Mononuclear cell (primary cell): ENCODE results near the gene ZNF646. TPM values are rescaled to one million over a fixed set of nuclear protein-coding genes. Genes with fewer than 3 reads are reported as not detected.

Source experiments
- H3K27me3 ChIP-seq: 2 replicates; pipeline ENCODE4 v1.6.0; 2011; ENCODE audit warnings: low read length, control low read depth; ENCODE audit not compliant: insufficient read depth
- H3K4me1 ChIP-seq: 2 replicates; pipeline ENCODE4 v1.5.1; 2011; ENCODE audit warnings: mild to moderate bottlenecking, low read length, control low read depth; ENCODE audit not compliant: insufficient read depth
- H3K4me3 ChIP-seq: 2 replicates; pipeline ENCODE4 v1.5.1; 2011; ENCODE audit warnings: mild to moderate bottlenecking, low read length, moderate library complexity
- H3K9me3 ChIP-seq: 2 replicates; pipeline ENCODE4 v1.5.1; 2011; ENCODE audit warnings: low read depth, mild to moderate bottlenecking, control low read depth, low read length
- total RNA-seq: library from RNA; depleted of rRNA; stranded (reverse); fragments of >200 nt; gene quantifications from one replicate; pipeline ENCODE4 v1.2.3, GENCODE V29; 2012

The ZNF646 gene
- total RNA-seq, 1 donor: 9.6 TPM

- Histone ChIP-seq H3K4me3 (no peak overlapping the region), H3K27me3 (no peaks in the 10 kb centered on the region), H3K9me3 (no peaks in the 10 kb centered on the region), H3K4me1 (peaks cover 25% of the 10 kb centered on the region)
Observed at GRCh38 chr16:31077592-31078396, 3.6 kb downstream of the ZNF646 start.

GRCh38 chr16:31078597-31079341, 4.5 kb downstream of the ZNF646 start:
- Histone ChIP-seq H3K4me1 (peaks cover 24% of the 10 kb centered on the region), H3K9me3 (no peaks in the 10 kb centered on the region), H3K4me3 (no peak overlapping the region), H3K27me3 (no peaks in the 10 kb centered on the region)

GRCh38 chr16:31079342-31079944, 5.2 kb downstream of the ZNF646 start:
- no peak overlapping the region for H3K4me3 ChIP-seq
- no peaks in the 10 kb centered on the region for H3K27me3 ChIP-seq
- no peaks in the 10 kb centered on the region for H3K9me3 ChIP-seq
- peaks cover 24% of the 10 kb centered on the region for H3K4me1 ChIP-seq

- Histone ChIP-seq H3K9me3 (no peaks in the 10 kb centered on the region), H3K4me3 (no peak overlapping the region), H3K27me3 (no peaks in the 10 kb centered on the region)
Observed at GRCh38 chr16:31080035-31080629, 5.9 kb downstream of the ZNF646 start.

GRCh38 chr16:31080756-31081419, 6.7 kb downstream of the ZNF646 start:
- H3K4me3 ChIP-seq: no peak overlapping the region
- H3K27me3 ChIP-seq: no peaks in the 10 kb centered on the region
- H3K9me3 ChIP-seq: no peaks in the 10 kb centered on the region
- peaks cover 11% of the 10 kb centered on the region for H3K4me1 ChIP-seq

More at GRCh38 chr16:31080035-31080629, 5.9 kb downstream of the ZNF646 start:
- peaks cover 18% of the 10 kb centered on the region for H3K4me1 ChIP-seq

- Histone ChIP-seq H3K9me3 (no peaks in the 10 kb centered on the region), H3K4me1 (peaks cover 7% of the 10 kb centered on the region), H3K4me3 (no peak overlapping the region), H3K27me3 (no peaks in the 10 kb centered on the region)
Observed at GRCh38 chr16:31081428-31082351, 7.5 kb downstream of the ZNF646 start.

- H3K27me3 ChIP-seq: no peaks in the 10 kb centered on the region
- H3K9me3 ChIP-seq: no peaks in the 10 kb centered on the region
- H3K4me1 ChIP-seq: peaks cover 7% of the 10 kb centered on the region
- no peak overlapping the region for H3K4me3 ChIP-seq
Observed at GRCh38 chr16:31082368-31083045, 8.3 kb downstream of the ZNF646 start.

GRCh38 chr16:31083081-31083480, 8.9 kb downstream of the ZNF646 start:
- Histone ChIP-seq H3K27me3 (no peaks in the 10 kb centered on the region), H3K4me1 (peaks cover 7% of the 10 kb centered on the region), H3K9me3 (no peaks in the 10 kb centered on the region), H3K4me3 (no peak overlapping the region)

GRCh38 chr16:31083556-31083955, 9.3 kb downstream of the ZNF646 start:
- Histone ChIP-seq H3K9me3 (no peaks in the 10 kb centered on the region), H3K27me3 (no peaks in the 10 kb centered on the region), H3K4me1 (peaks cover 7% of the 10 kb centered on the region), H3K4me3 (no peak overlapping the region)

- no peak overlapping the region for H3K4me3 ChIP-seq
- H3K27me3 ChIP-seq: no peaks in the 10 kb centered on the region
- H3K4me1 ChIP-seq: peaks cover 4% of the 10 kb centered on the region
- no peaks in the 10 kb centered on the region for H3K9me3 ChIP-seq
Observed at GRCh38 chr16:31083981-31084380, 9.8 kb downstream of the ZNF646 start.

GRCh38 chr16:31084584-31085302, 10.5 kb downstream of the ZNF646 start:
- no peaks in the 10 kb centered on the region for H3K27me3 ChIP-seq
- H3K9me3 ChIP-seq: no peaks in the 10 kb centered on the region
- no peaks in the 10 kb centered on the region for H3K4me1 ChIP-seq
- H3K4me3 ChIP-seq: no peak overlapping the region

GRCh38 chr16:31085411-31085810, 11.2 kb downstream of the ZNF646 start:
- Histone ChIP-seq H3K27me3 (no peaks in the 10 kb centered on the region), H3K4me1 (no peaks in the 10 kb centered on the region), H3K9me3 (no peaks in the 10 kb centered on the region), H3K4me3 (no peak overlapping the region)
